GM04504 (cell line): ENCODE data around the gene CD79B.

Experiments used
- DNase-seq: peaks from one replicate; pipeline ENCODE4 v3.0.0-alpha.2; 2012; ENCODE audit warnings: low read depth

CD79B gene

DNA sequence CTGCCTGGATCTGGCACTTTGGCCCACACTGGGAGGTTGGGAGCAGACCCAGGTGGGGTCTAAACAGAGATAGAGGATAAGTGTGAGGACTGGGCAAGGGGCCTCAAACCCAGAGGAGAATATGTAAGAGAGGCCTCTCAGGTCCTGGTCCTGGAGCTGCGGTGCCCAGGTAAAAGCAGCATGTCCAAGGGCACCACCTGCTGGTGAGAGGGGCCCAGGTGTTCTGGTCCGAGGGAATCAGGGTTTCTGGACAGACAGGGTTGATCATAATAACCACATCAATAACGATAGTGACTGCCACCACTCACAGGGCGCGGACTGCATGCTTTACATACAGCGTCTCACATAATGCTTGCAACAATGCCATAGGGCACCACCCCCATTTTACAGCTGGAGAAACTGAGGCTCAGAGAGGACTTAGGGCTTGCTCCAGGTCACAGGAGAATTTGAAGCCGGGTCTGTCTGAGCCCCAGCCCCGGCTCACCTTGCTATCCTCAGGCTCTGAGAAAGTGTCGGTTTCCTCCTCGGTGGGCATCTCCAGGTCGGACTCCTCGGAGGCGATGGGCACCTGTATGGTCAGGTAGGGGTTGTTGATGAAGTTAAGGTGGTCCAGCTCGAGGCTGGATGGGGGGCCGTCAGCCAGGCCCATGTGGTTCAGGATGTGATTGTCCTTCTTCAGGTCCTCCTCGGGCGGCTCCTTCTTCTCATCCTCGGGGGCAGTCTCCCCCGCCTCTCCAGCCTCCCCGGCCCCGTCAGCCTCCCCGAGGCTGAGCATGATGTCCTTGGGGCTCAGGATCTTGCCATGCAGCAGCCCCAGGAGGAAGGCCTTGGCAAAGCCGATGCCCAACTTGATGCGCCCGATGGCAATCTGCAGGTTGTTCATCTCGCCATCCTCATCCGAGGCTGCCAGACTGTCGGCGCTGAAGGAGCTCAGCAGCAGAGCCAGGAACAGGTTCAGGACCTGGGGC is 19.1 kb upstream of the CD79B start:
- DNase-seq, result no peak

GRCh38 chr17:63949576-63950250 is 17.6 kb upstream of the CD79B start:
- no peak for DNase-seq

DNA sequence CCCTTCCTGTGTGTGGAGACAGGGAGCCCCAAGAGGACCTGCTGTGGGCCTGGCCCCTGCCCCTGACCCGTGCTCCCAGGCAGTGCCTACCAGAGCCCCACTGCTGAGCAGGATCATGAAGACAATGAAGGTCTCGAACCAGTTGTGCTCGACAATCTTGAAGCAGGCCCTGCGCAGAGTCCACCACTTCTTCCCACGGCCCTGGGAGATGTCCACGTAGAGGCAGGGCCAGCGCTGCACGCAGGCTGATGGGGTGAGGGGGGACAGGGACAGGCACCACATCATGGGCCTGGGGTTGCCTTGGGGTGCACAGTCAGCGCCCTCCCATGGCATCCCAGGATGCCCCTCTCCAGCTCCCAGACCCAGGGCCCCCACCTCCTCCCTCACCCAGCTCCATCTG is 16.4 kb upstream of the CD79B start:
- no peak for DNase-seq

GRCh38 chr17:63947711-63948330 is 15.7 kb upstream of the CD79B start:
- DNase-seq, result no peak

DNA sequence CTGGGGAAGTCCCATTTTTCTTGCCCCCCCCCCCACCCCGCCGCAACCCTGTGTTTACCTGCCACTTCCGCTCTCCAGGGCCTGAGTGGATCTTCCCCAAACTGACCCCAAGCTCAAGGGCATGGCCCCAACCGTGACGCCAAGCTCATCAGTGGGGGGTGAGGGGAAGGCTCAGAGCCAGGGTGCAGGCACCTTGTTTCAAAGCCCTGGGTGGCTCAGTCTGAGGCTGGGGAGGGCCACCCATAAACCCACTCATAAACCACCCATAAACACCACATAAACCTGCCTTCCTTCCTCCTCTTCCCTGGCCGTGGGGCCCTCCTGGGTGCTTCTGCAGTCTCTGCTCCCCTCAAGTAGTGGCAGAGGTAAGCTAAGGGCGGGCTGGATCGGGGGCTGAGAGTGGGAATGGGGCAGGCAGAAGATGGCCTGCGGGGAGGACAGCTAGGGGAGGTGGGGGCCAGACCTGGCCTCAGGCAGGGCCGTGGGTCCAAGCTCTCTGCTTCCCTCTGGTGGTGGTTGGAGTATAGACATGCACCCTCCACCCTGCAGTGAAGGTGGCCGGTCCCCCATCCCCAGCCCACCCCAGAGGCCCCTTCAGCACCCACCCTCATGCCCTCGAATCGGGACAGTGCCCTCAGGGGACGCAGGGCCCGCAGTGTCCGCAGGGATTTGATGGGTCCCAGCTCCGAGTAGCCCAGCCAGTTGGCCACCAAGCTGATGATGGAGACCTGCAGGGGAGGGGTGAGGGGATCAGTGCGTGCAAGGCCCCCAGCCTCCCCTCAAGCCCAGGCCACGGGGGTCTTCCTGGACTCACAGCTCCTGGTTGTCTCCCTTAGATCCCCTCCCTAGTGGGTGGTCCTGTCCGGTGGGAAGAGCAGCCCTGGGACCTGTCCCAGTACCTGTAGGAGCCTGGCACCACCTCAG is 14.6 kb upstream of the CD79B start:
- DNase-seq, result no peak

GRCh38 chr17:63945784-63946439 is 13.8 kb upstream of the CD79B start:
- DNase-seq, result no peak

DNA sequence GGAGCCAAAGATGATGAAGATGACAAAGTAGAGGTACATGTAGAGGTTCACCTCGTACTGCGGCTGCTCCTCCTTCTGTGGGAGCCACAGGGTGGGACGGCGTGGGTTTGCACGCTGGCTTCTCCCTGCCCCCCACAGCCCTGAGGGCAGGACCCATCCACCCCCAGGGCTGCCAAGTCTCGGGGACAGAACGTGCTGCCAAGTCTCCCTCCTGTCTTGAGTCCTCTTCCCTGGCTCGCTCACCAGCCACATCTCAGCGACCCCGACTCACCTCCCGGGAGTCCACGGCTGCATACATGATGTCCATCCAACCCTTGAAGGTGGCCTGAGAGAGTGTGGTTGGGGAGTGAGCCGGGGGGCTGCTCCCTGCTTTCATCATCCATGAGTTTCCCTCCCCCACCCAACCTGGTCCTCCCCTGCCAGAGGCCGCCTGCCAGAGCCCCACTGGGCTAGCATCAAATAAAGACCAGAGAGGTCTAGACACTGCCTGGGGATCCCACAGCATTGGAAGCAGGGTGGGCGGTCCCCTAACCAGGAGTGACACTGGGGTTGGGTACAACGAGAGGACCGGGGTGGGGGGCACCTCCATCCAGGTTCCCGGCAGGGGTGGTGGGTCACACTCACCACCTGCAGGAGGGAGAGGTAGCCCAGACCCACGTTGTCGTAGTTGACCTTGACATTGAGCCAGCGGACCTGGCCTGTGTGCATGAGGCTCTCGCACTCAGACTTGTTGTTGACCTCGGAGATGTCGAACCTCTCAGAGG is 12.8 kb upstream of the CD79B start:
- DNase-seq, result no peak

DNA sequence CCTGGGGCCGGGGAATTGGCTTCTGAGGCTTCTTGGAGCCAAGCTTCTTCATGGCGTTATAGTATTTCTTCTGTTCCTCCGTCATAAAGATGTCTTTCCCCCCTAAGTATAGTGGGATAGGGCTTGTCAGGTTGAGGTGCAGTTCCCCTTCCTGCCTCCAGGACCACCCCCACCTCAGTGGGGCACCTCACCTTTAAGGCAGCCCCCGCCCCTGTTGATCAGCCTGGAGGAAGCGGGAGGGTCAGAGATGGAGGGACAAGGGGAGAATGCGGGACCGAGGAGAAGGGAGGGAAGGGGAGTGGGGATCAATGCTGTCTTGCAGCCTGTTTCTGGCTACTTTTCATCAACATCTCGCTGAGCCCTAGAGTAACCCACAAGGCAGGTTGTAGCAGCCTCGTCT is 11.6 kb upstream of the CD79B start:
- no peak for DNase-seq

GRCh38 chr17:63942309-63942985 is 10.3 kb upstream of the CD79B start:
- no peak for DNase-seq

- no peak for DNase-seq
Observed at GRCh38 chr17:63941751-63942150, 9.6 kb upstream of the CD79B start.

DNA sequence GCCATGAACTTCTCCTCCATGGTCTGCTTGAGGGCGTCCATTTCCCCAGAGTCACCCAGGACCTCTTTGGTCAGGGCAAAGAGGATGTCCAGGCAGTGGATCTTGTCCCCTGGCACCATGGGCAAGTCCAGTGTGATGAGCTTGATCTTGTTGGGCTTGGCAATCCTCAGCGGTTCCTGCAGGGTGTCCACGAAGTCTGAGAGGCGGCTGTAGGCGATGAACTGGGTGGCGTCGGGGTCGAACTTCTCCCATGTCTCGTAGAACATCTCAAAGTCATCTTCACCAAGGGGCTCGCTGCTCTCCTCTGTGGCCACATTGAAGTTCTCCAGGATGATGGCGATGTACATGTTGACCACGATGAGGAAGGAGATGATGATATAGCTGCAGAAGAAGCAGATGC is 9.0 kb upstream of the CD79B start:
- DNase-seq, result no peak

DNA sequence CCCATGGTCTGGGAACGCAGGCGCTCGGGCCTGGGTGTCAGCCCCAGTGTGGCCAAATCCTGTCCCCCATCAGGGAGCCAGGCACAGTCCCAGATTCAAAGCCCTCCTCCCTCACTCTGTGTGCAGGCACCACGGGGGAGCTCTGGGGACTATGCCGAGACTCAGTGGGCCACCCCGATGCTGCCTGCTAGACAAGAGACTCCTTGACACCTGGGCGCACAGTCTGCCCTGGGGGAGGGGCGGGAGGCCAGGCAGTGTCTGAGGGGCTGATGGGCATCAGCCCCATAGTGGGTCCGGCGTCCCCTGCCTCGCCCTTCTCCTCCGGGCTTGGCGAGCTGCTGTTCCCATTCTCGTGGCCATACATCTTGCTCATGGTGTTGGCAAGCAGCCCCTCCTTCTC is 8.5 kb upstream of the CD79B start:
- no peak for DNase-seq

DNA sequence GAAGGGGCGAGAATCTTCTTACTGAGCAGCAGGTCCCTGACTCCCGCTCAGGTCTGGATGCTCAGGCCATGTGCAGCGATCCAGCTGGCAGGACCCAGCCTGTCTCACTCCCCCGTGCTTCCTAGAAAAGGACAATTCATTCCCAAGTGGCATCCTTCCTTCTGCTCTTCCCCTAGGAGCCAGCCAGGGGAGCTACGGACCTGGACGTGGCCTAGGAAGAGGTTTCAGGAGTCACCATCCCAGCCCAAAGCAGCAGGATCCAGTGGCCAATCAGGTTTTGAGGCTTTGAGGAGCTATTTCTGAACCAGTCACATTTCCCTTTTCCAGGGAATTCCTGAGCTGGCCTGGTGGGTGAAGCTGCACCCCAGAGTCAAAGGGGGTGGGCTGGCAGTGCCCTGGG is 7.8 kb upstream of the CD79B start:
- no peak for DNase-seq

GRCh38 chr17:63939401-63939800 is 7.3 kb upstream of the CD79B start:
- DNase-seq, result no peak

DNA sequence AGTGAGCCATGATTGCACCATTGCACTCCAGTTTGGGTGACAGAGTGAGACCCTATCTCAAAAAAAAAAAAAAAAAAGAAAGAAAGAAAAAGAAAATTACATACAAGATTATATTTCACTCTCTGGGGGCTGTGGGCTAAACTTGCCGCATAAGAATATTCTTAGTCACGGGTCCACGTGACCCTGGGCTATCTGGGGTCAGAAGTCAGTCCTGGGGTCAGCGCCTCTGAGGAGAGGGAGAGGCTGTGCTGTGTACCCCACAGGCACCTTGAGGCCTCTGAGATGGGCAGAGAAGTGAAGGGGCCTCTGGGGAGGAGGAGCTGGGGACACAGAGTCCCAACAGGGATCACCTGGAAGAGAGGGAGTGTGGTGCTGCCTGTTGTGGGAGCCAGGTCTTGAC is 5.8 kb upstream of the CD79B start:
- no peak for DNase-seq

GRCh38 chr17:63937319-63937718 is 5.2 kb upstream of the CD79B start:
- DNase-seq, result no peak

GRCh38 chr17:63934183-63935112 is 2.3 kb upstream of the CD79B start:
- DNase-seq, result no peak

GRCh38 chr17:63933598-63933997 is 1.5 kb upstream of the CD79B start:
- DNase-seq, result no peak

DNA sequence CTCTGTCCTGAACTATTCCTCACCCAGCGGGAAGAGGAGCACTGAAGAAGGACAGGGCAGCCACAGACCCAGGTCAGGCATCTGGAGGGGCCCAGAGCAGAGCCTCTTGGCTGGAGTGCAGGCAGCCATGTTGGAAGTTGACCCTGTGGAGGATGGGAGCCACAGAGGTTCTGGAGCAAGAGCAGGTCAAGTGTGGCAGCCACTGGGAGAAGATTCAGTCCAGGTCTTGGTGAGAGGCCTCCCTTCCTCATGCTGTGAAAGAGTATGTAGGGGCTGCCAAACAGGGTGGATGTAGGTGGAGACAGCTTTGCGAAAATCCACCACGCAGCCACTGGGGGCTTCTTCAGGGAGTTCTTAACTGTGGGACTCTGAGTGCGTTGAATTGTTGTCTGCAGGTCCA is 590 bp upstream of the CD79B start:
- no peak for DNase-seq
